ENCODE data around the gene HIPK3.

The HIPK3 gene

DNA sequence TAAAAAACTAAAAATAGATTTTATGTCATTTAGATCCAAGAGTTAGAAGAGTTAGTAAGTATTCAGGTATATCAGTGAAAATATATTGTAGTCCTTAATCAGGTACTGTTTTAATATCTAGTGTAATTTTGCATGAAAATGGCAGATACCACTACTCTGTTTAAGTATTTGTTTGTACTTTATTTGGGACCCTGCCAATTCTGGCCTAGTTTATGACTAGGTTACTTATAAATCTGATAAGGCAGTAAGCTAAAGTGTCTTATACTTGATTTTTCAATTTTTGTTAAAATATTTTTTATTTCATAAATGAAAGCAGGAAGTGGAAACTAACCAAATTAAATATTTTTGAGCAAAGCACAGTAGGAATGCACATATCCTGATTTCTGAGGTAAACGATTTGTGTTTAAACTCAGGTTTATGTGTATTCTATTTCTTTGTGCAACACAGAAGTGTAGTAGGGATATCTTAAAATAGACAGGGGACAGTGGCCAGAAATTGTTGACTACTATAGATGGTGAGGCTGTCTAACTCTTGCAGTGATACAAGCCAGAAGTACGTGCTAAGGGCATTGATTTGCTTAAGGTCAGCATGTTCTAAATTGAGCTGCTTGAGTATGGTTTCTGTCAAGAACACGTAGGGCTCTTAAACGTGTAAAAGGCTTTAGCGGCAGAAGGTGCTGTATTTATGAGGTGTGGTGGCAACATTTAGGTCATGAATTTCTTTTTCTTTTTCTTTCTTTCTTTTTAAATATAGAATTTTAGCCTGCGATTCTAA is 34.0 kb downstream of the HIPK3 start:
- H4K20me1 ChIP-seq (ENCODE audit: insufficient read depth, low read length, poor library complexity, severe bottlenecking) = peaks cover 20% of the 10 kb centered on the region
- H3K36me3 ChIP-seq (ENCODE audit: insufficient read depth, low read length) = peaks cover 28% of the 10 kb centered on the region; the same call in 1 of the 2 replicates
- no peak overlapping the region for H3K4me2 ChIP-seq (ENCODE audit: low read depth, low read length, poor library complexity, severe bottlenecking)
- no peaks in the 10 kb centered on the region for H3K4me1 ChIP-seq (ENCODE audit: insufficient read depth, low read length, poor library complexity, severe bottlenecking)
- TF ChIP-seq, protein P1, sequence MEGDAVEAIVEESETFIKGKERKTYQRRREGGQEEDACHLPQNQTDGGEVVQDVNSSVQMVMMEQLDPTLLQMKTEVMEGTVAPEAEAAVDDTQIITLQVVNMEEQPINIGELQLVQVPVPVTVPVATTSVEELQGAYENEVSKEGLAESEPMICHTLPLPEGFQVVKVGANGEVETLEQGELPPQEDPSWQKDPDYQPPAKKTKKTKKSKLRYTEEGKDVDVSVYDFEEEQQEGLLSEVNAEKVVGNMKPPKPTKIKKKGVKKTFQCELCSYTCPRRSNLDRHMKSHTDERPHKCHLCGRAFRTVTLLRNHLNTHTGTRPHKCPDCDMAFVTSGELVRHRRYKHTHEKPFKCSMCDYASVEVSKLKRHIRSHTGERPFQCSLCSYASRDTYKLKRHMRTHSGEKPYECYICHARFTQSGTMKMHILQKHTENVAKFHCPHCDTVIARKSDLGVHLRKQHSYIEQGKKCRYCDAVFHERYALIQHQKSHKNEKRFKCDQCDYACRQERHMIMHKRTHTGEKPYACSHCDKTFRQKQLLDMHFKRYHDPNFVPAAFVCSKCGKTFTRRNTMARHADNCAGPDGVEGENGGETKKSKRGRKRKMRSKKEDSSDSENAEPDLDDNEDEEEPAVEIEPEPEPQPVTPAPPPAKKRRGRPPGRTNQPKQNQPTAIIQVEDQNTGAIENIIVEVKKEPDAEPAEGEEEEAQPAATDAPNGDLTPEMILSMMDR (conservative IDR thresholded peaks at IDR 0.05; ENCODE audit: low read length) = no peak
- no peak for TF ChIP-seq EZH2phosphoT487 (IDR thresholded peaks at IDR 0.05; ENCODE audit: borderline replicate concordance)
- H2AFZ ChIP-seq (ENCODE audit: low read length) = no peak overlapping the region
- H3K9me3 ChIP-seq (ENCODE audit: insufficient read depth, low read depth, low read length) = no peaks in the 10 kb centered on the region
- no peaks in the 10 kb centered on the region for H3F3A ChIP-seq (ENCODE audit: low read depth)
- H3K9me2 ChIP-seq (replicated peaks; ENCODE audit: low read depth, low read length) = no peaks in the 10 kb centered on the region
- H3K9ac ChIP-seq (ENCODE audit: low read depth, low read length, poor library complexity, severe bottlenecking) = no peak overlapping the region
- no peak overlapping the region for H3K4me3 ChIP-seq (ENCODE audit: low read length, poor library complexity, severe bottlenecking)
- peaks cover 76% of the 10 kb centered on the region for H3K79me2 ChIP-seq (ENCODE audit: insufficient read depth, low read length)
- no peaks in the 10 kb centered on the region for H3K27me3 ChIP-seq (ENCODE audit: insufficient read depth, low read length, poor library complexity, severe bottlenecking)

DNA sequence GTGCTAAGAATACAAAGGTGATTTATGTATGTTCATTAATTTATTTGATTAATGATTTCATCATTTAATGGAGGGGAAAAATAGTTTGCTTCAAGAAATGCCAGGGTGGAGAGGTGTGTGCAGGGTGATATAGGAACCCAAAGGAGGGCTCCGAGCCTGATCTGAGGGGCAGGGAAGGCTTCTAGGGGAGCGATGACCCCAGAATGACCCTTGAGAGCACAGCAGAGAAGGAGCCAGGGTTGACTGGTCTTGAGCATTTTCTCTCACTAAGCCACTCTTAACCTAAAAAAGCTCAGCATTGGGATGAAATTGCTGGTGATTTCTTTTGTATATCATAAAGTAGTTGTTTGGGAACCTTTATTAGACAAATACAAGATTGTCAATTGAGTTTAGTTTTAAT is 35.1 kb downstream of the HIPK3 start:
- Histone ChIP-seq H3K4me3 (ENCODE audit: low read length, poor library complexity, severe bottlenecking) (no peak overlapping the region), H3K27me3 (ENCODE audit: insufficient read depth, low read length, poor library complexity, severe bottlenecking) (no peaks in the 10 kb centered on the region), H3K4me1 (ENCODE audit: insufficient read depth, low read length, poor library complexity, severe bottlenecking) (no peaks in the 10 kb centered on the region), H3K9me2 (replicated peaks; ENCODE audit: low read depth, low read length) (no peaks in the 10 kb centered on the region), H3K9ac (ENCODE audit: low read depth, low read length, poor library complexity, severe bottlenecking) (no peak overlapping the region), H4K20me1 (ENCODE audit: insufficient read depth, low read length, poor library complexity, severe bottlenecking) (peaks cover 20% of the 10 kb centered on the region), H3K79me2 (ENCODE audit: insufficient read depth, low read length) (peaks cover 75% of the 10 kb centered on the region), H3F3A (ENCODE audit: low read depth) (no peaks in the 10 kb centered on the region), H3K9me3 (ENCODE audit: insufficient read depth, low read depth, low read length) (no peaks in the 10 kb centered on the region), H3K36me3 (ENCODE audit: insufficient read depth, low read length) (peaks cover 18% of the 10 kb centered on the region; the same call in 1 of the 2 replicates), H3K4me2 (ENCODE audit: low read depth, low read length, poor library complexity, severe bottlenecking) (no peak overlapping the region), H2AFZ (ENCODE audit: low read length) (no peak overlapping the region)
- TF ChIP-seq, protein P1 (conservative IDR thresholded peaks at IDR 0.05; ENCODE audit: low read length) = no peak
- no peak for TF ChIP-seq EZH2phosphoT487 (IDR thresholded peaks at IDR 0.05; ENCODE audit: borderline replicate concordance)

DNA sequence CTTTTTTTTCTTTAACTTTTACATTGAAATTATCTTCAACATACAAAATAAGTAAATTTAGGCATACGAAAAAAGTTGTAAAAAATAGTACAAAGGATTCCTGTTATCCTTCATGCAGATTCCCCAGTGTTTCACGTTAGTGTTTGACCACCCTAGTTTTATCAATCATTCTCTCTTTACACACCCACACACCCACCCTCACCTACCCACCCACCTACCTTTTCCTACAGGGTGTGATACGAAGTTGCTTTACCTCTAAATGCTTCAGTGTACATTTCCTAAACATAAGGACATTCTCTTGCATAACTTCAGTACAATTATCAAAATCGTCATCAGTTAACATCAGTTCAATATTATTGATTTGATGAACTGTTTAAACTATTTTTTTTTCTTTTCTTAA is 37.0 kb downstream of the HIPK3 start:
- Histone ChIP-seq H3F3A (ENCODE audit: low read depth) (no peaks in the 10 kb centered on the region), H4K20me1 (ENCODE audit: insufficient read depth, low read length, poor library complexity, severe bottlenecking) (peaks cover 20% of the 10 kb centered on the region), H3K27me3 (ENCODE audit: insufficient read depth, low read length, poor library complexity, severe bottlenecking) (no peaks in the 10 kb centered on the region), H3K4me2 (ENCODE audit: low read depth, low read length, poor library complexity, severe bottlenecking) (no peak overlapping the region), H3K36me3 (ENCODE audit: insufficient read depth, low read length) (peaks cover 9% of the 10 kb centered on the region; the same call in 1 of the 2 replicates), H3K9me2 (replicated peaks; ENCODE audit: low read depth, low read length) (no peaks in the 10 kb centered on the region), H2AFZ (ENCODE audit: low read length) (no peak overlapping the region), H3K4me3 (ENCODE audit: low read length, poor library complexity, severe bottlenecking) (no peak overlapping the region), H3K79me2 (ENCODE audit: insufficient read depth, low read length) (peaks cover 80% of the 10 kb centered on the region), H3K9me3 (ENCODE audit: insufficient read depth, low read depth, low read length) (peaks cover 4% of the 10 kb centered on the region; the same call in 1 of the 2 replicates), H3K9ac (ENCODE audit: low read depth, low read length, poor library complexity, severe bottlenecking) (no peak overlapping the region), H3K4me1 (ENCODE audit: insufficient read depth, low read length, poor library complexity, severe bottlenecking) (no peaks in the 10 kb centered on the region)
- TF ChIP-seq EZH2phosphoT487 (IDR thresholded peaks at IDR 0.05; ENCODE audit: borderline replicate concordance) = no peak
- TF ChIP-seq, protein P1 (conservative IDR thresholded peaks at IDR 0.05; ENCODE audit: low read length) = no peak

Measured in Loucy (cell line).